Caco-2 (cell line): Measurements from ENCODE around the gene RPH3AL. TPM values are rescaled to one million over a fixed set of nuclear protein-coding genes. Genes with fewer than 3 reads are reported as not detected.

Experiments used
- BruUV-seq: library from RNA; stranded (reverse); fragments of 400-500 nt; replicated peaks from 2 replicates; lab custom pipeline; 2021; lab: Mats Ljungman, UMichigan
- CTCF ChIA-PET: fragments of 300-600 bp; sonication (Branson Sonifier 250); formaldehyde crosslinking; loops from one replicate; lab custom pipeline; 2022; ENCODE audit warnings: antibody characterized with exemption; lab: Charles Lee
- POLR2A ChIA-PET: fragments of 300-600 bp; sonication (Branson Sonifier 250); formaldehyde crosslinking; loops from one replicate; lab custom pipeline; 2022; ENCODE audit warnings: antibody characterized with exemption; lab: Charles Lee
- DNase-seq, 2 experiments: peaks; one replicate each; pipeline versions ENCODE4 v3.0.0 to v3.0.0-alpha.2; 2020 to 2022
- H3K27me3 ChIP-seq: replicated peaks from 2 replicates; pipeline ENCODE4 v1.6.0; 2011; ENCODE audit warnings: low read length; ENCODE audit not compliant: control insufficient read depth, insufficient read depth
- H3K36me3 ChIP-seq: 2 replicates; pipeline ENCODE4 v1.5.1; 2011; ENCODE audit warnings: low read length; ENCODE audit not compliant: control insufficient read depth, insufficient read depth
- H3K4me1 ChIP-seq: fragments of 250-450 bp; sonication (Bioruptor Pico); 2 replicates; pipeline ENCODE4 v1.5.1; 2020; ENCODE audit warnings: mild to moderate bottlenecking
- H3K4me3 ChIP-seq: 2 replicates; pipeline ENCODE4 v1.5.1; 2011; ENCODE audit warnings: low read depth, mild to moderate bottlenecking, control low read depth, low read length
- H3K9me3 ChIP-seq: fragments of 250-450 bp; sonication (Bioruptor Pico); 2 replicates; pipeline ENCODE4 v1.5.1; 2020; ENCODE audit warnings: mild to moderate bottlenecking, moderate library complexity
- H3K27ac Mint-ChIP-seq: one replicate; pipeline ENCODE4 v1.8.0; 2022; ENCODE audit warnings: mixed read lengths; ENCODE audit not compliant: unreplicated experiment
- H3K27me3 Mint-ChIP-seq: one replicate; pipeline ENCODE4 v1.8.0; 2022; ENCODE audit warnings: mixed read lengths; ENCODE audit not compliant: insufficient read depth, unreplicated experiment
- H3K36me3 Mint-ChIP-seq: one replicate; pipeline ENCODE4 v1.8.0; 2022; ENCODE audit warnings: mild to moderate bottlenecking, mixed read lengths; ENCODE audit not compliant: insufficient read depth, unreplicated experiment
- H3K4me1 Mint-ChIP-seq: one replicate; pipeline ENCODE4 v1.8.0; 2022; ENCODE audit warnings: low read depth, mixed read lengths; ENCODE audit not compliant: unreplicated experiment
- H3K4me3 Mint-ChIP-seq: one replicate; pipeline ENCODE4 v1.8.0; 2022; ENCODE audit warnings: mild to moderate bottlenecking, moderate library complexity, mixed read lengths; ENCODE audit not compliant: unreplicated experiment
- H3K9me3 Mint-ChIP-seq: one replicate; pipeline ENCODE4 v1.8.0; 2022; ENCODE audit warnings: mixed read lengths; ENCODE audit not compliant: unreplicated experiment
- intact Hi-C: fragments of 100-400 bp; cut with micrococcal nuclease; formaldehyde crosslinking; loops from one replicate; pipeline ENCODE4 v1.10.0; 2022; ENCODE audit not compliant: unreplicated experiment
- total RNA-seq: library from RNA; stranded (reverse); gene quantifications from 2 replicates; pipeline ENCODE4 v1.2.3, GENCODE V29; 2022
- TF ChIP-seq, protein P1 (sequence below), 2 experiments: fragments of 200-600 bp in 1 of 2; IDR thresholded peaks; 1 replicate in 1 of 2; 2 replicates in 1 of 2; pipeline versions ENCODE4 v1.5.1 to v1.8.0; 2011 to 2022; ENCODE audit warnings: antibody characterized with exemption in 1 of 2, control low read depth in 1 of 2, inconsistent platforms in 1 of 2, low read depth in 1 of 2, low read length in 1 of 2, mild to moderate bottlenecking in 1 of 2, moderate library complexity in 1 of 2; ENCODE audit not compliant: insufficient read depth in 1 of 2, severe bottlenecking in 1 of 2, unreplicated experiment in 1 of 2

Gene RPH3AL
- total RNA-seq, 1 experiment from 2014 or later = 36.0 TPM

DNA sequence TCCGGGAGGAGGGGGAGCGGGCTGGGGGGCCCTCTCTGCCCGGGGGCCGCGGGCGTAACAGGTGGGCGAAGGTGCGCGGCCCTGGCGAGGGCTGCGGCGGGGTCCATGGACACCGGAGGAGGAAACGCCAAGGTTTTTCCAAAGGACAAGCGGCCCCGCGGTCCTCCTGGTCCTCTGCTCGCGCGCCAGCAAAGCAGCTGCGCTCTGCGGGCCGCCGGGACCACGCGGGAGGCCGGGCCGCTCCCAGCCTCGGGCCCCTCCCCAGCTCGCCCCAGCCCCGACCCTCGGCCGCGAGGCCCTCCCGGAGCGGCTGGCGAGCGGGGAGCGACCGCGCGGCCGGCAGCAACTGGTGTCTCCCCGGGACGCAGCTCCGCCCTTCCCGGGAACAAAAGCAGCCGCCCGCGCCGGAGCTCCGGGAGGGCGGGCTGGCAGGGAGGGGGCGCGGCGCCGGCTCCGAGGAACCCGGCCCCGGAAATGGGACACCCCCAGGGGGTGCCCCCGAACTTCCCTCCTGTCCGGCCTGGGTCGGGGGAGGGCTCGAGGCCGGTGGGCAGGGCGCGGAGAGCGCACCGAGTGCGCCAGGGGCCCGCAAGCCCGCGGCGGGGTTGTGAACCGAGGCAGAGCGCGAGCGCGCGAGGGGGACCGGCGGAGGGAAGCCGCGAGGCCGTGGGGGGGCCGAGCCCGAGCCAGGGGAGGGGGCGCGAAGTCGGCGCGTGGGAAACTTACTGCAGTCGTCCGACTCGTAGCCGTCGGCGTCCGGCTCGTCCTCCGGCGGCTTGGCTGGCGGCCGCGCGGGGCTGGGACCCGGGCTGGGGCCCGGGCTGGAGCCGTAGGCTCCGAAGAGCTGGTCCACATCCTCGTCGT, 172.0 kb downstream of the RPH3AL start:
- DNase-seq = peak in 1 of 2 experiments; percentile 32
- H3K27me3 ChIP-seq = peaks cover 1% of the 10 kb centered on the region
- H3K9me3 ChIP-seq = no peaks in the 10 kb centered on the region
- H3K27ac Mint-ChIP-seq = no peak overlapping the region
- no TSS peak for BruUV-seq
- H3K4me3 ChIP-seq = peak overlapping the region; percentile 30
- H3K36me3 ChIP-seq = no peaks in the 10 kb centered on the region
- H3K36me3 Mint-ChIP-seq = no peaks in the 10 kb centered on the region
- ChIA-PET POLR2A (interaction anchor here (0.6 kb wide), 1 partner anchor 46 kb away, joined by 3 read pairs; no protein-coding TSS in a partner anchor), CTCF (interaction anchor here (0.6 kb wide), 1 partner anchor 799 kb away, joined by 4 read pairs; no protein-coding TSS in a partner anchor)
- H3K27me3 Mint-ChIP-seq = peaks cover 28% of the 10 kb centered on the region
- peaks cover 4% of the 10 kb centered on the region; the same call in 1 of the 2 replicates for H3K4me1 ChIP-seq
- H3K4me3 Mint-ChIP-seq = no peak overlapping the region
- TF ChIP-seq, protein P1, sequence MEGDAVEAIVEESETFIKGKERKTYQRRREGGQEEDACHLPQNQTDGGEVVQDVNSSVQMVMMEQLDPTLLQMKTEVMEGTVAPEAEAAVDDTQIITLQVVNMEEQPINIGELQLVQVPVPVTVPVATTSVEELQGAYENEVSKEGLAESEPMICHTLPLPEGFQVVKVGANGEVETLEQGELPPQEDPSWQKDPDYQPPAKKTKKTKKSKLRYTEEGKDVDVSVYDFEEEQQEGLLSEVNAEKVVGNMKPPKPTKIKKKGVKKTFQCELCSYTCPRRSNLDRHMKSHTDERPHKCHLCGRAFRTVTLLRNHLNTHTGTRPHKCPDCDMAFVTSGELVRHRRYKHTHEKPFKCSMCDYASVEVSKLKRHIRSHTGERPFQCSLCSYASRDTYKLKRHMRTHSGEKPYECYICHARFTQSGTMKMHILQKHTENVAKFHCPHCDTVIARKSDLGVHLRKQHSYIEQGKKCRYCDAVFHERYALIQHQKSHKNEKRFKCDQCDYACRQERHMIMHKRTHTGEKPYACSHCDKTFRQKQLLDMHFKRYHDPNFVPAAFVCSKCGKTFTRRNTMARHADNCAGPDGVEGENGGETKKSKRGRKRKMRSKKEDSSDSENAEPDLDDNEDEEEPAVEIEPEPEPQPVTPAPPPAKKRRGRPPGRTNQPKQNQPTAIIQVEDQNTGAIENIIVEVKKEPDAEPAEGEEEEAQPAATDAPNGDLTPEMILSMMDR (IDR thresholded peaks at IDR 0.05; ENCODE audit: insufficient read depth in 1 of 2, low read depth in 1 of 2, low read length in 1 of 2, severe bottlenecking in 1 of 2, unreplicated experiment in 1 of 2) = no peak
- no peaks in the 10 kb centered on the region for H3K4me1 Mint-ChIP-seq
- H3K9me3 Mint-ChIP-seq = no peaks in the 10 kb centered on the region
- intact Hi-C loops = no loop called here

DNA sequence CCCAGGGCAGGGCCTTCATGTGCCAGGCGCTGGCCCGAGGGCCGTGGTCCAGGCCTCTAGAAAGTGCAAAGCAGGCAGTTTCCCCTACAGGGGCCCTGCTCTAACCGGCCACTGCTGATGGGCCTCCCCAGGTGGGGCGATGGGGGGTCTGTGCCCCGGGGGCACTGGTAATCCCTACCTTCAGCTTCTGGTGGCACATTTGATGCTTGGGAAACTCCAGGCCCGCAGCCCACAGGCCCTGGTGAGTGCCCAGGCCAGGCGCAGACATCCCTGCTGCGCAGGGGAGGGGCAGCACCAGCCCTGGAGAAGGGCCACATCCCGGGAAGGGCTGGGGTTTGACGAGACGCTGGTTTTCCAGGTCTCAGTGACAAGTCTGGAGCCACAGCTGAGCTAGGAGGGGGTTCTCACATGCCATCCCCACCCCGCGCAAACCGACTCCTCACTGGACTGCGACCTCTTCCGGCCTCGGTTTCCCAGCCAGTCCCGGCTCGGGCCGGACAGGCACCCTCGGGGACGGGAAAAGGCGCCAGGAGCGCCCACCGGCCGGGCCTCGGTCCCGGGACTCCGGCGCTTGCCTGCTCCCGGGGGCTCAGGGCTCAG, 172.7 kb downstream of the RPH3AL start:
- CTCF ChIA-PET = interaction anchor here (0.6 kb wide), 1 partner anchor 799 kb away, joined by 4 read pairs; no protein-coding TSS in a partner anchor
- Mint-ChIP-seq H3K9me3 (no peaks in the 10 kb centered on the region), H3K27ac (no peak overlapping the region), H3K4me1 (no peaks in the 10 kb centered on the region), H3K36me3 (no peaks in the 10 kb centered on the region), H3K4me3 (peak overlapping the region; percentile 44), H3K27me3 (peaks cover 23% of the 10 kb centered on the region)
- Histone ChIP-seq H3K4me3 (no peak overlapping the region; the same call in 1 of the 2 replicates), H3K36me3 (no peaks in the 10 kb centered on the region), H3K4me1 (peaks cover 4% of the 10 kb centered on the region; the same call in 1 of the 2 replicates), H3K27me3 (peaks cover 1% of the 10 kb centered on the region), H3K9me3 (no peaks in the 10 kb centered on the region)
- DNase-seq = no peak
- intact Hi-C loops = no loop called here
- TF ChIP-seq, protein P1 (IDR thresholded peaks at IDR 0.05; ENCODE audit: insufficient read depth in 1 of 2, low read depth in 1 of 2, low read length in 1 of 2, severe bottlenecking in 1 of 2, unreplicated experiment in 1 of 2) = no peak
- POLR2A ChIA-PET = interaction anchor here (0.6 kb wide), 1 partner anchor 46 kb away, joined by 3 read pairs; no protein-coding TSS in a partner anchor
- BruUV-seq = no TSS peak

DNA sequence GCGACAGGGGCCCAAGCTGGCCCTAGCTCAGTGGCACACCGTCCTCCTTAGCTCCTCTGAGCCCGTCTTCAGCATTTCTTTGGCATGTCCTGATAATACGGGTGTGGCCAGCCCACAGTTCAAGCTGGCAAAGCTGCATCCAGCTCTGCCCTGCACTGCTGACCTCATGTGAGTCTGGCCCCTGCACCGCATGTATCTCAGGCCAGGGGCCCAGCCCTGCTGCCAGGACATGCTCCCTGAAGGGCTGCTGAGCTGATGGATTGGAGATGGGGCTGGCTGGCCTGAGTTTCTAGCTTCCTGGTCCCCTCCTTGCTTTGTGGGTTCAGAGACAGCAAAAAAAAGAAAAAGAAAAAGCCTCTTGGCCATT, 173.6 kb downstream of the RPH3AL start:
- no peak overlapping the region for H3K27ac Mint-ChIP-seq
- peaks cover 20% of the 10 kb centered on the region for H3K27me3 Mint-ChIP-seq
- H3K4me1 Mint-ChIP-seq = no peaks in the 10 kb centered on the region
- H3K4me3 ChIP-seq = no peak overlapping the region
- no peak overlapping the region for H3K4me3 Mint-ChIP-seq
- no peaks in the 10 kb centered on the region for H3K36me3 Mint-ChIP-seq
- no TSS peak for BruUV-seq
- no peak for DNase-seq
- no peaks in the 10 kb centered on the region for H3K9me3 Mint-ChIP-seq
- H3K36me3 ChIP-seq = no peaks in the 10 kb centered on the region
- CTCF ChIA-PET = interaction anchor here (0.6 kb wide), 1 partner anchor 574 kb away, joined by 4 read pairs; no protein-coding TSS in a partner anchor
- TF ChIP-seq, protein P1 (IDR thresholded peaks at IDR 0.05; ENCODE audit: insufficient read depth in 1 of 2, low read depth in 1 of 2, low read length in 1 of 2, severe bottlenecking in 1 of 2, unreplicated experiment in 1 of 2) = no peak
- no peaks in the 10 kb centered on the region for H3K9me3 ChIP-seq
- H3K4me1 ChIP-seq = peaks cover 4% of the 10 kb centered on the region; the same call in 1 of the 2 replicates
- POLR2A ChIA-PET = no interaction called here
- peaks cover 1% of the 10 kb centered on the region for H3K27me3 ChIP-seq
- intact Hi-C loops = no loop called here
